HepG2 (cell line): ENCODE data around the gene NEAT1. TPM values are rescaled to one million over a fixed set of nuclear protein-coding genes. Genes with fewer than 3 reads are reported as not detected.
A peak's percentile ranks its signal among the peaks of the same experiment; 100 is the strongest.

Experiments
- ATAC-seq: fragments of 200-7000 bp; cut with Tn5 transposase; 3 replicates; pipeline ENCODE4 v1.9.1; 2020; ENCODE audit warnings: mild to moderate bottlenecking, moderate library complexity
- BruUV-seq: library from RNA; stranded (reverse); fragments of 400-500 nt; replicated peaks from 2 replicates; lab custom pipeline; 2021; lab: Mats Ljungman, UMichigan
- CTCF ChIA-PET: fragments of 300-600 bp; formaldehyde crosslinking; extraction: SDS; loops from one replicate; lab custom pipeline; 2021; ENCODE audit warnings: low total read pairs, inconsistent platforms, low intra/inter-chr PET ratio; lab: Yijun Ruan, JAX
- POLR2A ChIA-PET: fragments of 350-600 bp; sonication (Branson Sonifier 250); formaldehyde crosslinking; loops from one replicate; lab custom pipeline; 2020; ENCODE audit warnings: antibody characterized with exemption, inconsistent platforms; lab: Yijun Ruan, JAX
- DNase-seq: peaks from one replicate; pipeline ENCODE4 v3.0.0-alpha.2; 2015; ENCODE audit warnings: low spot score
- FAIRE-seq: peaks from 3 replicates; lab custom pipeline; 2011; peaks lifted over from hg19 to GRCh38; lab: Jason Lieb, UNC
- H2AFZ ChIP-seq: one replicate; pipeline ENCODE4 v1.6.1; 2011; ENCODE audit warnings: low read length, inconsistent platforms
- H3K27ac ChIP-seq: fragments of 300-600 bp; 3 replicates; pipeline ENCODE4 v1.8.0; 2011; ENCODE audit warnings: mixed run types, mild to moderate bottlenecking, mixed read lengths, low read length, inconsistent platforms; ENCODE audit not compliant: insufficient read depth; ENCODE audit errors: extremely low read length
- H3K27me3 ChIP-seq, 2 experiments: fragments of 200-600 bp in 1 of 2; 2 replicates in 1 of 2; 3 replicates in 1 of 2; pipeline versions ENCODE4 v1.6.0 to v1.8.0; 2011; ENCODE audit warnings: low read length in 2 of 2, mild to moderate bottlenecking in 2 of 2, moderate library complexity in 2 of 2, inconsistent platforms in 1 of 2; ENCODE audit not compliant: insufficient read depth in 2 of 2, control insufficient read depth in 1 of 2
- H3K36me3 ChIP-seq, 2 experiments: fragments of 200-600 bp in 1 of 2; replicated peaks in 1 of 2; 2 replicates in 1 of 2; 3 replicates in 1 of 2; pipeline versions ENCODE4 v1.5.1 to v1.8.0; 2011; ENCODE audit warnings: low read length in 2 of 2, inconsistent platforms in 1 of 2; ENCODE audit not compliant: insufficient read depth in 2 of 2, control insufficient read depth in 1 of 2
- H3K4me1 ChIP-seq: 2 replicates; pipeline ENCODE4 v1.5.1; 2012; ENCODE audit warnings: low read length, inconsistent platforms; ENCODE audit not compliant: insufficient read depth
- H3K4me2 ChIP-seq: 2 replicates; pipeline ENCODE4 v1.6.0; 2011; ENCODE audit warnings: low read depth, low read length, inconsistent platforms
- H3K4me3 ChIP-seq, 3 experiments: fragments of 200-600 bp in 1 of 3; sonication (generic), shearing (Covaris generic) in 1 of 3; replicated peaks in 1 of 3; 2 replicates each; pipeline ENCODE4 v1.5.1; 2011 to 2016; ENCODE audit warnings: low read length in 3 of 3, inconsistent platforms in 2 of 3, low read depth in 2 of 3, mild to moderate bottlenecking in 2 of 3, control low read depth in 1 of 3, mixed read lengths in 1 of 3; ENCODE audit not compliant: insufficient read depth in 1 of 3
- H3K79me2 ChIP-seq: one replicate; pipeline ENCODE4 v1.6.1; 2011; ENCODE audit warnings: low read length, inconsistent platforms; ENCODE audit not compliant: insufficient read depth
- H3K9ac ChIP-seq: 2 replicates; pipeline ENCODE4 v1.6.0; 2011; ENCODE audit warnings: mild to moderate bottlenecking, low read depth, low read length, inconsistent platforms; ENCODE audit not compliant: insufficient read depth
- H3K9me3 ChIP-seq: 2 replicates; pipeline ENCODE4 v1.5.1; 2012; ENCODE audit warnings: mild to moderate bottlenecking, low read length
- H4K20me1 ChIP-seq: 2 replicates; pipeline ENCODE4 v1.6.0; 2011; ENCODE audit warnings: inconsistent platforms, mild to moderate bottlenecking, low read length, moderate library complexity; ENCODE audit not compliant: insufficient read depth
- GTF2F1 ChIP-seq: fragments of 150-350 bp; IDR thresholded peaks from 2 replicates; pipeline ENCODE4 v1.6.1; 2014; ENCODE audit warnings: low read length
- HNRNPLL ChIP-seq: fragments of 200-400 bp; formaldehyde crosslinking; IDR thresholded peaks from 2 replicates; pipeline ENCODE4 v1.6.1; 2017; ENCODE audit warnings: mild to moderate bottlenecking, low read depth, low read length; ENCODE audit not compliant: poor library complexity, severe bottlenecking
- HOXA9 ChIP-seq: sonication (generic); formaldehyde crosslinking; IDR thresholded peaks from 2 replicates; pipeline ENCODE4 v1.8.1; 2022; ENCODE audit warnings: missing genetic modification reagents, mild to moderate bottlenecking, moderate library complexity, borderline replicate concordance
- MLLT10 ChIP-seq: sonication (generic); formaldehyde crosslinking; IDR thresholded peaks from 2 replicates; pipeline ENCODE4 v1.4.0; 2020; ENCODE audit warnings: missing genetic modification reagents
- SOX13 ChIP-seq, 3 experiments: fragments of 450-650 bp in 1 of 3; sonication (generic) in 1 of 3; formaldehyde crosslinking in 1 of 3; IDR thresholded peaks in 2 of 3; conservative IDR thresholded peaks in 1 of 3; 2 replicates each; pipeline versions ENCODE4 v1.5.0 to v1.6.1; 2016 to 2020; ENCODE audit warnings: antibody characterized with exemption in 1 of 3, mild to moderate bottlenecking in 1 of 3, missing compliant biosample characterization in 1 of 3, missing genetic modification reagents in 1 of 3, moderate library complexity in 1 of 3
- TBX2 ChIP-seq: sonication (generic); formaldehyde crosslinking; IDR thresholded peaks from 2 replicates; pipeline ENCODE4 v1.5.0; 2020; ENCODE audit warnings: missing genetic modification reagents, mild to moderate bottlenecking, borderline replicate concordance
- TMF1 ChIP-seq: sonication (generic); formaldehyde crosslinking; IDR thresholded peaks from 2 replicates; pipeline ENCODE4 v1.8.1; 2022; ENCODE audit warnings: low read depth, missing genetic modification reagents
- ZBTB7A ChIP-seq: sonication (generic); formaldehyde crosslinking; IDR thresholded peaks from 2 replicates; pipeline ENCODE4 v1.8.0; 2022; ENCODE audit warnings: mild to moderate bottlenecking, missing genetic modification reagents
- ZNF138 ChIP-seq: sonication (generic); formaldehyde crosslinking; IDR thresholded peaks from 2 replicates; pipeline ENCODE4 v1.5.0; 2020; ENCODE audit warnings: mild to moderate bottlenecking, low read depth, missing genetic modification reagents
- ZNF768 ChIP-seq: sonication (generic); formaldehyde crosslinking; IDR thresholded peaks from 2 replicates; pipeline ENCODE4 v1.4.0; 2020; ENCODE audit warnings: missing genetic modification reagents
- ZNF773 ChIP-seq: sonication (generic); formaldehyde crosslinking; IDR thresholded peaks from 2 replicates; pipeline ENCODE4 v1.4.0; 2020; ENCODE audit warnings: missing genetic modification reagents, borderline replicate concordance
- ZNF891 ChIP-seq: sonication (generic); formaldehyde crosslinking; IDR thresholded peaks from 2 replicates; pipeline ENCODE4 v1.5.0; 2020; ENCODE audit warnings: mild to moderate bottlenecking, missing genetic modification reagents
- WGBS: methylation state at CpG from one replicate; pipeline ENCODE4 v1.1.6; 2017; ENCODE audit warnings: low lambda C conversion rate; 5-methylcytosine and 5-hydroxymethylcytosine counted together
- in situ Hi-C: cut with HindIII; loops from 2 replicates; pipeline ENCODE4 v1.10.0; 2017; ENCODE audit warnings: low pct_unique_long_range_greater_than_20kb; ENCODE audit not compliant: extremely low pct_ligation_motif_present
- intact Hi-C: fragments of 100-400 bp; cut with micrococcal nuclease; formaldehyde crosslinking; loops from one replicate; pipeline ENCODE4 v1.10.0; 2022; ENCODE audit not compliant: unreplicated experiment
- polyA plus RNA-seq, 8 experiments: library from polyadenylated mRNA; depleted of rRNA in 3 of 8; stranded (reverse) in 7 of 8; unstranded in 1 of 8; fragments of >200 nt; fragmentation: Illumina TruSeq in 4 of 8; extraction: Trizol in 4 of 8; gene quantifications; 2 replicates each; pipeline versions ENCODE4 v1.2.1 to v1.2.3, GENCODE V29; 2011 to 2016; ENCODE audit warnings: low read depth in 4 of 8, missing spikeins in 1 of 8, mixed read lengths in 1 of 8; ENCODE audit not compliant: insufficient read depth in 1 of 8
- total RNA-seq, 5 experiments: library from RNA; depleted of rRNA; stranded (reverse); fragments of >200 nt; fragmentation: Illumina TruSeq; extraction: Trizol; gene quantifications; 2 replicates each; pipeline ENCODE4 v1.2.3, GENCODE V29; 2016; ENCODE audit warnings: low read depth in 1 of 5
- TF ChIP-seq, protein P1 (sequence below): IDR thresholded peaks from 2 replicates; pipeline ENCODE4 v1.6.1; 2016; ENCODE audit warnings: missing compliant biosample characterization, missing genetic modification reagents, borderline replicate concordance
- TF ChIP-seq, protein P2 (sequence below): sonication (generic); formaldehyde crosslinking; IDR thresholded peaks from 2 replicates; pipeline ENCODE4 v1.4.0; 2020; ENCODE audit warnings: low read depth, mild to moderate bottlenecking, missing genetic modification reagents

NEAT1 gene
- total and polyA plus RNA-seq, 2 of the 13 experiments (the other 11 are each of a cell fraction or from before 2014, with no cell fraction given): 20.5 to 41.2 TPM

DNA sequence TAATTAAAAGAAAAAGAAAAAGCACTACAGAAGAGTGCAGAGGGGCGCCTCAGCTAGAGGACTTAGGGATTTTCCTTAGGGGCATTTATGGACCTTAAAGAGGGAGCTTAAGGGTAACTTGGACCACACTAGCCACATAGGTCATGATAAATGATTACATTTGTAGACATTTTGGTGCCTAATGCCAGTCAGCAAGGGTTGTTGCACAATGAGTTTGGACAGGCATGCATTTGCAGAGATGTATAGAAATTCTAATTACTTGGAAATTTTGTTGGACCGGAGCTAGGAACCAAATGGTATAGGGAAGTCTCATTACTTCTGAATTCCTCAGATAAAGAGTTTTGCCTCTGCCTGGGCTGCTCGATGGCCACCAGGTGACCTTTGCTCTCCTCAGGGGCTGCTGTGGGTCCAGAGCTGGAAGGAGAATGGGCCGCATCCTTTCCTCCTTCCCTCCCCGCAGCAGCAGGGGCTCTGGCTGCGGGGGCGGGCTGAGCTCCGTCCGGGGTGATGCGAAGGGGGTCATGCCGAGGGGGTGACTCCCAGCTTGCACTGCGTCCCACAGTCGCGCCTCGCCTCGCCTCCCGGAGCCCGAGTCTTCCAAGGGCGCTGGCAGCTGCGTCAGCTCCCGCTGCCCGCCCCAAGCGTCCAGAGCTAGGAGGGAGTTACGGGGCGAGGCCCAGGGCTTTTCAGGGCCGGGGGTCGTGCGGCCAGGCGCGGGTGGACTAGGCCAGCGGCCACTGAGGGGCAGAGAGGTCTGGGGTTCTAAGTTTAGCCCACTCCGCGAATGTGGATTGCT lies 56.0 kb downstream of the NEAT1 start (continued):
- TF ChIP-seq, protein P1, sequence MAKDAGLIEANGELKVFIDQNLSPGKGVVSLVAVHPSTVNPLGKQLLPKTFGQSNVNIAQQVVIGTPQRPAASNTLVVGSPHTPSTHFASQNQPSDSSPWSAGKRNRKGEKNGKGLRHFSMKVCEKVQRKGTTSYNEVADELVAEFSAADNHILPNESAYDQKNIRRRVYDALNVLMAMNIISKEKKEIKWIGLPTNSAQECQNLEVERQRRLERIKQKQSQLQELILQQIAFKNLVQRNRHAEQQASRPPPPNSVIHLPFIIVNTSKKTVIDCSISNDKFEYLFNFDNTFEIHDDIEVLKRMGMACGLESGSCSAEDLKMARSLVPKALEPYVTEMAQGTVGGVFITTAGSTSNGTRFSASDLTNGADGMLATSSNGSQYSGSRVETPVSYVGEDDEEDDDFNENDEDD (CRISPR knock-in tag): peak; percentile 9; the same call in 1 of the 2 replicates
- TF ChIP-seq ZNF138 (0 out of 2 replicates have a peak, but pooled peaks have one; percentile 8), ZNF768 (peak; percentile 46; the same call in 1 of the 2 replicates), TBX2 (CRISPR knock-in tag) (0 out of 2 replicates have a peak, but pooled peaks have one; percentile 17), HNRNPLL (peak; percentile 29), ZBTB7A (CRISPR knock-in tag) (no peak), ZNF891 (CRISPR knock-in tag) (no peak)

DNA sequence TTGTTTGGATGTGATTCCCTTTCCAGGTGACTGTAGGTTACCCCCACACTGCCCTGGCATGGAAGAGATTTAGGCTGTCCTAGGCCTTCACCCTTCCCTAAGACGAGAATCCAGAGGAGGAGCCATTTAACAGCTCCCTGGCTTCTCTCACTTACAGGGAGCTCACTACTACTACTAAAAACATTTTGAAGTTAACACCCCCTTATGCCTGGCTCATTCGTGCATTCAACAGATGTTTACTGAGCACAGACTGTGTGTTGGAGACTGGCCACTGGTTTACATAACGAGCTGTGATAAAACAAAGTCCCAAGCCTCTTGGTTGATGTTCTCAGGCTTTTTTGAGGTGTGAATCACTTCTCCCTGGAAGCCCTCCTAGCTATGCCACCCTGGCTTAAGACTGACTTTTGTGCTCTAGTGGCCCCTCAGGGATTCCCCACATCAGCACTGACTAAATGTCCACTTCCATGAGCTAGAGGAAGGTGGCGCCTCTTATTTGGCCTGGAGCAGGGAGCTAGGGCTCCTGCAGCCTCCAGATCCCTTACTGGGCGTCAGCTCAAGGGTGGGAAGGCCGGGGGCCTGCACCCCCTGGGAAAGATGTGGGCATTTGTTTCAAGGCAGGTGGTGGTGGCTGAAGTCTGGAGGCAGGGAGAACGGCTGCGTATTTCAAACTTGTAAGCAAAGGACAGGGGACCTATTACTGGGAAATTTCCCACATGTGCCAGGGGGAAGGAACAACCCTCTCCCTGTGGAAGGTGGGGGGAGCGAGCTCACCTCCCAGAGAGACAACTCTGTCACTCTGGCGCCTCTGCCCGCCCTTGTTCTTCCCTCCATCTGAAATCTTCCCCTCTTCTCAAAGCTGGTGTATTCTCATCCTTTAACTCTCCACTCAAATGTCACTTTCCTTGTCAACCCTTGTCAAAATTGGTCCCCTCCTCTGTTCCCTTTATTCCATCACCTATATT lies 56.9 kb downstream of the NEAT1 start:
- H2AFZ ChIP-seq: peak overlapping the region; percentile 35
- peak overlapping the region; percentile 5 to 60 (median 5); a peak in 5 of 6 replicates for H3K4me3 ChIP-seq
- H3K4me2 ChIP-seq: peak overlapping the region; percentile 82
- intact Hi-C loops (no loop called here), in situ Hi-C loops (no loop called here)
- peak overlapping the region; percentile 59 for H3K9ac ChIP-seq
- peak overlapping the region; percentile 95 for H3K27ac ChIP-seq
- no peaks in the 10 kb centered on the region for H3K36me3 ChIP-seq
- no peaks in the 10 kb centered on the region for H3K9me3 ChIP-seq
- ChIA-PET POLR2A (interaction anchor here (0.5 to 17.5 kb wide), 14 partner anchors 8 to 714 kb away, joined by 3 to 1590 read pairs (median 6); partner anchors contain the start of genes DPF2, MALAT1, NEAT1 and POLA2), CTCF (no interaction called here)
- BruUV-seq: no TSS peak
- no peaks in the 10 kb centered on the region for H4K20me1 ChIP-seq
- peak; percentile 76 for ATAC-seq
- 16% methylated on average over 11 of the region's 11 CpGs for WGBS
- H3K27me3 ChIP-seq: no peaks in the 10 kb centered on the region; a peak in 1 of 5 replicates
- no peak for DNase-seq
- H3K79me2 ChIP-seq: peaks cover 18% of the 10 kb centered on the region
- peak; percentile 74 for FAIRE-seq
- H3K4me1 ChIP-seq: peaks cover 59% of the 10 kb centered on the region
- TF ChIP-seq, protein P2, sequence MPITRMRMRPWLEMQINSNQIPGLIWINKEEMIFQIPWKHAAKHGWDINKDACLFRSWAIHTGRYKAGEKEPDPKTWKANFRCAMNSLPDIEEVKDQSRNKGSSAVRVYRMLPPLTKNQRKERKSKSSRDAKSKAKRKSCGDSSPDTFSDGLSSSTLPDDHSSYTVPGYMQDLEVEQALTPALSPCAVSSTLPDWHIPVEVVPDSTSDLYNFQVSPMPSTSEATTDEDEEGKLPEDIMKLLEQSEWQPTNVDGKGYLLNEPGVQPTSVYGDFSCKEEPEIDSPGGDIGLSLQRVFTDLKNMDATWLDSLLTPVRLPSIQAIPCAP (CRISPR knock-in tag): no peak
- no peak for TF ChIP-seq TMF1 (CRISPR knock-in tag)
- TF ChIP-seq ZNF773 (CRISPR knock-in tag): no peak
- TF ChIP-seq MLLT10: no peak
- TF ChIP-seq GTF2F1: no peak
- TF ChIP-seq HOXA9 (CRISPR knock-in tag): no peak
- no peak for TF ChIP-seq SOX13 (IDR thresholded peaks at IDR 0.05)
- TF ChIP-seq SOX13 (CRISPR knock-in tag; conservative IDR thresholded peaks at IDR 0.05 in 1 of 2, IDR thresholded peaks at IDR 0.05 in 1 of 2): no peak
